ENCODE data around the gene NPPB.
A peak's percentile ranks its signal among the peaks of the same experiment; 100 is the strongest.
"Not testable (repeated sequence)": the region's sequence is repeated elsewhere in the genome, so short reads cannot be mapped to it uniquely, and the experiment has no call there.

NPPB gene

GRCh38 chr1:11858613-11858967 lies at the start of gene NPPB:
TSS of gene NPPB (minus strand) at chr1:11858945. CDS start at chr1:11858833, 112 bp downstream.
- DNase-seq: no peak

- DNase-seq: peak; percentile 99
Observed at GRCh38 chr1:11908095-11908675, 49.4 kb upstream of the NPPB start.

GRCh38 chr1:11907275-11908094 lies 48.7 kb upstream of the NPPB start:
- peak; percentile 99 for DNase-seq

GRCh38 chr1:11906870-11907269 lies 48.1 kb upstream of the NPPB start:
- DNase-seq: no peak

- DNase-seq: no peak
Observed at GRCh38 chr1:11904978-11905377, 46.2 kb upstream of the NPPB start.

GRCh38 chr1:11904156-11904555 lies 45.4 kb upstream of the NPPB start:
- DNase-seq: not testable (repeated sequence)

- DNase-seq: no peak
Observed at GRCh38 chr1:11903210-11903609, 44.5 kb upstream of the NPPB start.

- DNase-seq: not testable (repeated sequence)
Observed at GRCh38 chr1:11901446-11901845, 42.7 kb upstream of the NPPB start.

GRCh38 chr1:11898831-11899467 lies 40.2 kb upstream of the NPPB start:
- DNase-seq: no peak

- no peak for DNase-seq
Observed at GRCh38 chr1:11898086-11898785, 39.5 kb upstream of the NPPB start.

- DNase-seq: not testable (repeated sequence)
Observed at GRCh38 chr1:11894501-11894900, 35.8 kb upstream of the NPPB start.

- peak; percentile 5 for DNase-seq
Observed at GRCh38 chr1:11893907-11894251, 35.1 kb upstream of the NPPB start.

- DNase-seq: no peak
Observed at GRCh38 chr1:11891433-11892186, 32.9 kb upstream of the NPPB start.

GRCh38 chr1:11888877-11889208 lies 30.1 kb upstream of the NPPB start:
- DNase-seq: no peak

GRCh38 chr1:11888206-11888876 lies 29.6 kb upstream of the NPPB start:
- no peak for DNase-seq

GRCh38 chr1:11887666-11888007 lies 28.9 kb upstream of the NPPB start:
- no peak for DNase-seq

- no peak for DNase-seq
Observed at GRCh38 chr1:11886986-11887665, 28.4 kb upstream of the NPPB start.

GRCh38 chr1:11885916-11886315 lies 27.2 kb upstream of the NPPB start:
- DNase-seq: no peak

- DNase-seq: no peak
Observed at GRCh38 chr1:11882814-11883538, 24.2 kb upstream of the NPPB start.

- no peak for DNase-seq
Observed at GRCh38 chr1:11881749-11882441, 23.1 kb upstream of the NPPB start.

Measured in kidney glomerular epithelial cell (primary cell).